Measurements from ENCODE around the gene C3.

DNA sequence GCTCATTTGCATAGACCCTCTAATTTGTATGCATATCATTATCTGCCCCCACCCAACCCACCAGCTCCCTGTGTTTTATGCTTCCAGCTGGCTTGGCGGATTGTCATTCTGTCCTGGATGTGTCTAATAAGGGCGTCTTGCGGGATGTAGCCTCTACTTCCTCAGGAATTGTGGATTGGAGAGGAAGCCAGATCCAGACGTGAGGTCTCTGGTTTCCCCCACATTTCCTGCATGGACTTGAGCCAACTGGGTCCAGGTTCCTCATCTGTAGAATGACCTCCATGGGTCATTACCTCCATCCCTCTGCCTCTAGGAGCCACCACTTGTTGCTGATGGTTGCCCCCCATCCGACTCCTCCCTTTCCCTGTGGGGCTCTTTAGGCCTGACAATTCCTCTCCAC, 57.7 kb downstream of the C3 start:
- TF ChIP-seq CTCF (IDR thresholded peaks at IDR 0.05) (no peak), POLR2A (IDR thresholded peaks at IDR 0.05) (no peak)
